Embryonic facial prominence (tissue), 1 donor: ENCODE data around the gene VWA8.
A peak's percentile ranks its signal among the peaks of the same experiment; 100 is the strongest.

Source experiments
- DNase-seq: peaks from one replicate; pipeline ENCODE4 v3.0.0-alpha.2; 2016; ENCODE audit errors: extremely low spot score

Gene VWA8

DNA sequence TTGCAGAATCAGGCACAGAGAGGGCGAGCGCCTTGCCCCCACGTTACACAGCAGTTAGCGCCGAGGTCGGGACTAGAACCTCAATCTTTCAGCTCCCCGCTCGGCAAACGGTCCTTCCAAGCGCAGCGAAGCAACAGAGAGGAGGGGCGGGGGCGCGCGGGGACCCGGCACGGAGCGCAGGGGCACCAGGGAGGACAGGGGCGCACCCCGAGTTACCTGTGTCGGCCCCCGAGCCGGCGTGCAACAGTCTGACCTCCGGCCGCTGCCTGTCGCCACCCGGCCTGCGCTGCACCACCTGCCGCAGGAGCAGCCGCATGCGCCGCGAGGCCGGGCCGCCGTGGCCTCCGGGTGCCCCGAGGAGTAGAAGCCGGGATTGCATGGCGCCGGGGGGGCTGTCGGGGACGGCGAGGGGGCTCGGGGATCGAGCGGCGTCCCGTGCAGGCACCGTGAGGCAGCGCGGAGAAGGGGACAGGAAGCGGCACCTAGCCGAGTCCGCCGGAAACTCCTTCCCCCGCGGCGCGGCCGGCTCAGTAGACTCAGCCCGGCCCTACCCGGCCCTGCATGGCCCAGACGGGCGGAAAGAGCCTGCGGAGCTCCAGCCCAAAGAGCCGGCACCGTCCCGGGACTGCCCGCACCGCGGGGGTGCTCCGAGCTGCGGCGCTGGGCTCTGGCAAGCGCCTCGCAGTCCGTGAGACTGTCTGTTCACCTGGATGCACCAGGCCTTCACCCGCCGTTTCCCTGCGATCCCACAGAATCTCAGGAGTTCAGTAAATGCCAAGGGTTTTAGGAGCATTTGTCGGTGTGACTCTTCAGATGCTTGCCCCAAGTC, at the start of gene VWA8:
VWA8 (minus strand) TSS at position 473 of the 829 bp plus-strand sequence; CDS start at position 379, 94 bp downstream.
- DNase-seq, result peak; percentile 21

DNA sequence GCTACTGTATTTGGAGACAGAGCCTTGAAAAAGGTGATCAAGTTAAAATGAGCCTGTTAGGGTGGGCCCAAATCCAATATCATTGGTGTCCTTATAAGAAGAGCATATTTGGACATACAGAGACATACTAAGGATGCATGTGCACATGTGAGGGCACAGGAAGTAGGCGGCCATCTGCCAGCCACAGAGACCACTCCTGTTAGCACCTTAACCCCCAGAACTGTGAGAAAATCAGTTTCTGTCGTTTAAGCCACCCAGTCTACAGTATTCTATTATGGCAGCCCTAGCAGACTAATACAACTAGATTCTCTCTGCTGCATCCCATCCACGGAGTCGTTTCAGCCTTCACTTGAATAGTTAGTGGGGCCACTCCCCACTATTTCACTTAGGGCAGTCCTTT, 48.1 kb upstream of the VWA8 start:
- DNase-seq, result no peak

DNA sequence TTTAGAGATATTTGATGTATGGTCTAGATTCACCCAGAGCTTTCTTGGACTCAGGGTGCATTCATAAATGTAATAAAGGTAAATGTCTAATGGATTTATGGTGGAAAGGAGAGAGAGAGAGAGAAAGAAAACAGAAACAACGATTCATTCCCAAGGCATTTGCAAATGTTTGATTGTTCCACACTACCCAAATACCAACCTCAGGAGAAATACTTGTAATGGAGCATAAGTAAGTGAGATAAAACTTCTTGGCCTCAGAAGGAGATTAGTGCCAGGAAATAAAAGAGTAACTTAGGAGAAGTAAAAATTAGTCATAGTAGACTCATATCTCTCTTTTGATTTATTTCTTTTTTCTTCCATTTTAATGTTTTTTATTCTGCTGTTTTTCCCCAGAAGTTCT, 46.9 kb upstream of the VWA8 start:
- no peak for DNase-seq

DNA sequence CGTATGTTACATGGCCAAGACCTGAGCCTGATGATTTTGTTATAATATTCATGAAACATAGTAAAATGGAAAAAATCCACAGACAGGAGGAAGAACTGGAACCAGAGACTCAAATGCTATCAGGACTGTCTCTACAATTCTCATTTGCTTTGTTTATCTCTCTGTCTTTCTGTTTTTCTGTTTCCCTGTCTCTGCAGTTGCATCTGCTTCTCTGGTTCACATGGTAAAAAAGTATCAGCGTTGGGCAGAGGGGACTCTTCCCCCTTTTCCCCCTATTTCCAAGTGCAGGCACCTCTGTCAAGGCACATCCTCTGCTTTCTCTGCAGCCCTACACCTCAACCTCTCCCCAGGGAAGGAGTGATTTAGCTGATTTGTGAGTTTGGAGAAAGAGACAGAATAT, 41.2 kb upstream of the VWA8 start:
- no peak for DNase-seq

DNA sequence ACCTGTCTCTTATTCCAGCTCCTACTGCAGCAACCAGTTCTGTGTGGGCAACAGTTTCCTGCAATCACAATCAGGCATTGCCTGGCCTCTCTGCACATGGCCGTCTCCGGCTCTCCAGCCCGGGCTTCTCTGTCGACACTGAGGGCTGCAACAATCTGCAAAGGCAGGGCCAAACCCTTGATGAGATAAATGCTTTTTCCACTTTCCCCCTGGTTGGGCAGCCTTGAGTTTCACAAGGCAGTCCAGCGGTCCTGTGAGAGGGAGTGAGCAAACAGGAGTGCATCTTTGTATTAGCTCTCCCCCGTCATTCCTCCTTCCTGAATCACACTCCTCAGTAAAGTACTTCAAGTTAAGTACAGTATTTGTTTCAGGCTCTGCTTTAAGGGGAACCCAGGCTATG, 40.7 kb upstream of the VWA8 start:
- no peak for DNase-seq

DNA sequence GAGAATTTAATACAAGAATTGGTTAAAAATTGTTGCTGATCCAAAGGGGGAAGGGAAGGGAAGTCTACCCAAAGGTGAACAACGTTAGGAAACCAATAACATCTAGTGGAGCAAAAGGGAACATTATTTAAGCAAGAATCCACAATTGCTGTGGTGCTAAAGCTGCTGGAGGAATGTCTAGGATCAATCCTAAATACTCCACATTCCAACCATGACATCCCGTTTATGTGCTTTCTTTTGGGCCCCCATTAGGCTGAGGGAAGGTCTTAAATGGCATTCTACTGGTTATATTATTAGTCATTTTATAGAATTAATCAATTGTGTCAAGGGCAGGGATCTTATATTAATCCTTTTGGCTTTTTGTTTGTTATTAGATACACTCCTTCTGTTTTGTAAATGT, 39.9 kb upstream of the VWA8 start:
- no peak for DNase-seq

DNA sequence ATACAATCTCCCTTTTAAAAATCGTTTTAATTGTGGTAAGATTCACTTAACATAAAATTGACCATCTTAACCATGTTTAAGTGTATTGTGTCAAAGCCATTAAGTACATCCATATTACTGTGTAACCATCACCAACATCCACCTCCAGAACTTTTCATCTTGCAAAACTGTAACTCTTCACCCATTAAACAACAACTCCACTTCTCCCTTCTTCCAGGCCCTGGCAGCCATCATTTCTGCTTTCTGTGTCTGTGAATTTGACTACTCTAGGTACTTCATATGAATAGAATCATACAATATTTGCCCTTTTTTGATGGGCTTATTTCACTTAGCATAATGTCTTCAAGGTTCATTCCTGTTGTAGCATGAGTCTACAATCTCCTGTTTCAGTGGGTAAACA, 36.5 kb upstream of the VWA8 start:
- no peak for DNase-seq

DNA sequence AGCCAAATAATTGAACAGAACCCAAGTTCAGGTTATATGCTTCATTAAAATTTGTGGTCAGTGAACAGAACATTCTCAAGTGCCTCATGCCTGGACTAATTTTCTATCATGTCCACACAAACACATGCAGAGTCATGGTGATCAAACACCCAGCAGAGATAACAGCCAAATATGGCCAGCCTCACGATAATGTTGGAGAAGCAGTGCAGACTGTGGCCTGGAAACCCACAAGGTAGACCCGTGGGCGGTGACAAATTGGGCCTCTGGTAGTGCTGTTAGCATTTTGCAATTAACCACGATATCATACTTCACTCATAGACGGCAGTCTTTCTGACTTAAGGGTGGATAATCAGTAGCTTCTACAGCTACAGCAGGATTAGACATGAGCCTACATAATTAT, 35.0 kb upstream of the VWA8 start:
- no peak for DNase-seq

DNA sequence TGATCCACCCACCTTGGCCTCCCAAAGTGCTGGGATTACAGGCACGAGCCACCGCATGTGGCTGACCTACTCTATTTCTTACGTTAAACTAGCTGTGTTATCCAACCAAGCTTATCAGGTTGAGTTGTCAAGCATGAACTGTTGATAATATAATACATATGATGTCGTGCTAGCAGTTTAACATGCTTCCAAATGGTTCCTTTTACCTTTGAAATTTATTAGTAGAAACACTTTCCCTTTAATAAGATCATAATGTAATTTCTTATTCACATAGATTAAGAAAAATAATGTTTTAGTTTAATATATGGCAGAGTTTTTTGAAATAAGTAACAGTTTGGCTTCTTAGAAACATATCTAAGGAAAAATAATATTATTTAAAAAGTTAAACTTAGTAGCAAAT, 34.4 kb upstream of the VWA8 start:
- DNase-seq, result no peak

DNA sequence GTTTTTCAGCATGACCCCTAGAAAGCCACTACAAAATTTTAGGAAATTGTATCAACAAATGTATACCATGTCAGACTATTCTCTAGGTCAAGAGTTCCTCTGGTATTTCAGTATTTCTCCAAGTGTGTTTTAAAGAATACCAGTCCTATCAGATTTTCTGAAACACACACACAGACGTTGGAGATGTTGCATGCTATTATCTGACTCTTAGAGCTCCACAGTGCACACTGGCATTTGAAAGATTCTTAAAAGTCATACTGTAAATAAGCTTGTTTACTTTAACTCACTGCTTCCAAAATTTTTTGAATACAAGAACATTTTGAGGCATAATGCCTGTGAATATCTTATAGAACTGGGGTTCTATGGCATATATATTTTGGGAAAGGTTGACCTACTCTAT, 33.8 kb upstream of the VWA8 start:
- DNase-seq, result no peak

DNA sequence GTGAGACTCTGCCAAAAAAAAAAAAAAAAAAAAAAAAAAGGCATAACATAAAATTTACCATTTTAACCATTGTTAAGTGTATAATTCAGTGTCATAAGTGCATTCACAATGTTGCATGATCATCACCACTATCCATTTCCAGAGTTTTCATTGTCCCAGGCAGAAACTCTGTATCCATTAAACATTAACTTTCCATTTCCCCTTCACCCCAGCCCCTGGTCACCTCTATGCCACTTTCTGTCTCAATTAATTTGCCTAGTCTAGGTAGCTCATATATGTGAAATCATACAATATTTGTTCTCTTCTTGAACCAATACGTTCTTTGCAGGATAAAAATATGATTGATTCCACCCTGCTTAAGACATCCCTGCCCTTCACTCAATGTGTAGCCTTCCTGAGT, 31.0 kb upstream of the VWA8 start:
- DNase-seq, result no peak

DNA sequence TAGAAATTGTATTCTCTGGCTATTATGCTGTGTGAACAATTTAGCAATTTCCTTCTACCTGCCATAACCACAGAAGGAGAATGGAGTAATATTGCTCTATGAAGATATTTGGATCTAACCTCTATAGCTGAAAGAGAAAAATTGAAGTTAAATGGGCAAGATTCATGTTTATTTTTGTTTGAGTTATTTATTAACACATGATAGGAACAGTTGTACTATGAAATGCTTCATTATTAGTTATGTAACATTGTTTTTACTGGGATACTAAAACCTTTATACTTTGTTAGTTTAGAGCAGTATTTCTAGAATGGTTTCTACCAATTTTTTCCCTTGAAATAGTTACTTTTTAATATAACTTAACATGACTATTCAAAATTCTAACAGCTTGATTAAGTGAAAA, 27.3 kb upstream of the VWA8 start:
- no peak for DNase-seq

DNA sequence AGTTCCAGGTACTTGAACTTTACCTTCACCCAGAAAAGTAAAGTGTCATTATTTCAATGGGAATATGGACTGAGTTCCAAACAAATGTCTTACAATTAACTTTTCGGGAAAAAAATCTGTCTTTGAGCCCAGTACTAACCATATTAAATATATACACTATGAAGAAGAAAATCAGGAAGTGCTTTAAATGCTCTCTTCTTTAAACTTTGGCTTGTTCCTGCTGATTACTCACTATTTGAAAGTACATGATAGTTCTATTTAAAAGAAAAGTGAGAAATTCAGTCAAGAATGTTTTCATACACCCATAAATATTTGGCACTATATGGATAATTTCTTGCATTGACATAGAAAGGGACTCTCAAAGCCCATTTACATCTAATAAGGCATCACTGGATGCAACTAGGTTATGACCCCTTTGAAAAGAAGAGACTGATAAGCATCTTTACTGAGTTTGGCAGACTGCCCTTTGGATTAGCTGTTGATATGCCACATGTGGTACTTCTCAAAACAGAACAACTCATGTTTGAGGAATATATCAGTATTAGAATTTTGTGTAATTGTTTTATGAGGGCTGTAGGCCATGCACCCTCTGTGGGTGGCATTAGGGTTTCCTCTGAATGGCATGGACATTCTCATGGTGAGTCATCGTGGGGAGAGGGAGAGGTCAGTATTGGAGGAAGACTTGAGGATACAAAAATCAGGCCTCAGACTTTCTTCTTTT, 25.0 kb upstream of the VWA8 start:
- no peak for DNase-seq

DNA sequence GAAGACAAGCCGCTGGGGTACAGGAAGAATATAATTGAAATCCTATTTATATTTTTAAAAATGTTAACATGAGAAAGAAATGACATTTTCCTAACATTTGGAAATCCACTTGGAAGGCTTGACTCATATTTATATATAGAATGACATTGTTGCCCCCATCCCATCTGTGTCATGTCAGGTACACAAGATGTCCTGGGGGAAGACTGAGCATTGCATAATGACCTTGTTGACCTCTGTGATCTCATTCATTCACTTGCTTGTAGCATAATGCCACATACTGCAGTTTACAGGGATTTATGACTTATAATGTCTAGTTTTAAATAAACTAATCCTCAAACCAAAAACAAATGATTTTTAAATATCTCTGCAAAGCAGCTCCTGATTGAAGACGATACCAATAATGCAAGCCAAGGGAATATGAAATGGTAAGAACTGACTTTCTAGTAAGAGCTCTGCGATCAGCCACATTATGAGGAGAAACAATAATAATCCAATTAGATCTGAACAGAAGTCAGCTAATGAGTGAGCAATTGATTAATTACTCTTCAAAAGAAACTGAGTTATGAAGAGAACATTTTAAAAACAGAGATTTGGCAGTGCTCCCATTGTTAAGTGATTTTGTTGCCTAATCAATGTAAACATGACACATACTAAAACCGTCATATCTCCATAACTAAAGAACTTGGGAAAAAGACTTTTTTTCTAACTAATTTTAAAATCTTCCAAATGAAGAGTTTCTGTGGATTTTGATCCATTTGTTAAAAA, 21.2 kb upstream of the VWA8 start:
- no peak for DNase-seq

DNA sequence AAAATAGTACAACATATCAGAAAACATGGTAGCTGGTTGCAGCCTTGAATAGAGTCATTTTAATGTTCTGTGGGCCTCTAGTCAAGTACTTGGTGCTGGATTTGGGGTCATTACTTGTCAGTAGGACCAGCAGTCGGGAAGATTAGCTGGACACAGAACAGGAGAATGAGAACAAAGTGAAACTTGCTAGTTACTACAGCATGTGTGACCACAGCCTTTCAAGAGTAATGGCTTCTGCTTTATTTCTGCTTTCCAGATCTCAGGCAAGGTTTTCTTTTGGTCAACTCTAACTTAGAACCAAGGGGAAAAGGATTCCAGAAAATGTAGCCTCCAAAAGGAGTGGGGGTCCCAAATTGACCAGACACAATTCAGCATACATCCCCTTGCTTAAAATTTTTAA, 17.1 kb upstream of the VWA8 start:
- no peak for DNase-seq

DNA sequence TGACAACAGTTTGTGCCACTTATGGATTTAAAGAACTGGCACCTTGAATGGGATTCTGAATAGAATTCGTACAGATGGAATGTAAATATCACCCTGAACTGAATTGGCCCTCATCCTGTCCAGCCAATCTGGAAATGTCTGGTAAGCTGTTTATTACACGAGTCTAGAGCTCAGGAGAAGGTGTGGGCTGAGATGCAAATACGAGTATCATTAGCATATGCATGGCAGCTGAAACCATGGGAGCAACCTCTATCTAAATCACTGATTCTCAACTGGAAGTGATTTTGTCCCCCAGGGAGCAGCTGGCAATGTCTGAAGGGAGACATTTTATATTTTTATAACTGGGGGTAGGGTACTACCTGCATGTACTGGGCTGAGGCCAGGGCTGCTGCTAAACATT, 15.6 kb upstream of the VWA8 start:
- DNase-seq, result no peak

DNA sequence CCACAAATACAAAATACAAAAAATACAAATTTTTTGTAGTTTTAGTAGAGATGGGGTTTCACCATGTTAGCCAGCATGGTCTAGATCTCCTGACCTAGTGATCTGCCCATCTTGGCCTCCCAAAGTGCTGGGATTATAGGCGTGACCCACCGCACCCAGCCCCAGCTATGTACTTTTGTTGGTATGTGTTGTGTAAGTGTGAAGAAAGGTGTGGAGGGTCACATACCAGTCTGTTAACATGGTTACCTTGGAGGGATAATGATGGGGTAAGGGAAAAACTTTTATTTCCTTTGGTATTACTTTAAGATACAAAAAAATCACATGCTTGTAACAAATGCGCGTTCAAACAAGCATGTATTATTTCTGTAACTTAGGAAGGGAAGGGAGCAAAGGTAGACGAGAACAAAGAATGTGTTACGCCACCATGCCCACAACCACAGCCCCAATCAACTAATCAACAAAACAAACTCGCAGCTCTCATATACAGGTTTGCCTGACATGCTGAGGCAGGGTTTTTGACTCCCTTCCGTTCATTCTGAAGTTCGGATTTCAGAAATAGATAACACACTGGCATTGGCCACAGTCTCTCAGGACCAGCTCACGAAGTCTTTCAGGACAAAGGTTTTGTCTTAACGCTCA, 13.5 kb upstream of the VWA8 start:
- no peak for DNase-seq

DNA sequence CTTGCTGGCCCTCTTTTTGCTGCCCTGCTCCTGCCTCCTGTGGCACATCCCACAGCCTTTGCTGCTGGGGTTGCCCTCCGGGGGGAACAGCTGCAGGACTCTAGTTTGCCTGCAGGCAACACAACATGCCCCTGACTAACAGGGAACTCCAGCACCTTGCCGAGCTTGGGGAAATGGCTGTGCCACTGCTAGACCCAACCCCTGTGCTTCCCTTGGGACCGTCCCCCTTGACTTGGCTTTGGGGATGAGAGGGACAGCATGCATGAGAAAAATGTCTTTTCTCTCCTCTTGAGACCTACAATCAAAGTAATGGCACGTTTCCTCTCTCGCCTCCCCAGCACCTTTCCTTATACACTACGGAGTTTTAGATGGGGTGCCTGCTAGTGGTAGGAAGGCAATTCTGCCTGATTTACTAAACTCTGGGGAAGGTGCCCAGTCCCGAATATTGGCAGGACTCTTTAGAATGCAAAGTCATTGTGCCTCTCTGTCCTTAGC, 12.4 kb upstream of the VWA8 start:
- DNase-seq, result no peak

DNA sequence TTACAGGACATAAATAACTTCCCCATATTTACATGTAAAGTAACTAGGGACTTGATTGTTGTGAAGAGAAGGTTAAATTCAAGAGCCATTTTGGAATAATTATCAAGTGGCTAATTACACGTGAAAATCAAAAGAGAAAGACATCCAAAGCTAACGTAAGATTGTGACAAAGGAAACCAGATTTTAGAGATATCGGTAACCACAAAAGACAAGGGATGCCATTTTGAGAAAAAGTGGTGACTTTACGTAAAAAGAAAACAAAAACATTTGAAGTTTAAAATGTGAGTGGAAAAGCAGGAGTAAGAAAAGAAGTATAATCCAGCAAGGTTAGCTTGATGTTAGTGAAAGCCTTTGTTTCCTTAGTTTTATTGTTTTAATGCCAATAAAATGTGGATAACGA, 10.9 kb upstream of the VWA8 start:
- no peak for DNase-seq

DNA sequence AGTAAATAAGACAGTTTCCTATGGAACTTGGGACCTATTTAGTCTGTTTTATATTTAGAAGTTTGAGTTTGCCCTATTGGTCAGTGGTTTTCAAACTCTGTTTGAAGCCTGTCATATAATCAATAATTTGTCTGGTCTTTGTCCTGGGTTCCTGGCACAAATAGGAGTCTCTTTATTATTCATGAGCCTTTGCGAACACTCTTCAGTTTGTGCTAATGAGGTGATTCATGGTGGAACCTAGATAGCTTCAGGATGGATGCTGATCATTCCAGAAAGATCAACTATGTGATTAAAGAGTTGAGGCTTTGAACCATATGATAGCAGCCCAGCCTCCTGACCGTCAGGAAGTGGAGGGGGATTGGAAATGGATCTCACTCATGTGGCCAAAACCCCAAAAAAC, 10.0 kb upstream of the VWA8 start:
- DNase-seq, result no peak

DNA sequence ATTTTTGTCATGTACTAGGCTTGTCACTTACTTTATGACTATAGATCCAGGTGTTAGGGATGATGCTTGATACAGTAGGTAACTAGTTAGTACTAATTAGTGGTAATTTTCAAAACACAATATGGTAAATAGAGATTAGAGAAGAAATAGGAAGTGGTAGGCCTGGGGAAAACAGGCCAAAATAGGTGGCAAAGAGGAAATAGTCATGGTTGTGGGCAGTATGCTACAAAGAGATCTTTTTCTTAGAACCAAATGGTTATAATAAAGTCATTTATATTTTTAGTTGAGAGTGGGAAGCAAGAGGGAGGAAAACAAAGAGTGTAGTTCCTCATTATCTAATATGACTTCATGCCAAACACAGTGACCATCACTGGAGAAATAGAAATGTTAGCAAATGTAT, 9.1 kb upstream of the VWA8 start:
- no peak for DNase-seq

DNA sequence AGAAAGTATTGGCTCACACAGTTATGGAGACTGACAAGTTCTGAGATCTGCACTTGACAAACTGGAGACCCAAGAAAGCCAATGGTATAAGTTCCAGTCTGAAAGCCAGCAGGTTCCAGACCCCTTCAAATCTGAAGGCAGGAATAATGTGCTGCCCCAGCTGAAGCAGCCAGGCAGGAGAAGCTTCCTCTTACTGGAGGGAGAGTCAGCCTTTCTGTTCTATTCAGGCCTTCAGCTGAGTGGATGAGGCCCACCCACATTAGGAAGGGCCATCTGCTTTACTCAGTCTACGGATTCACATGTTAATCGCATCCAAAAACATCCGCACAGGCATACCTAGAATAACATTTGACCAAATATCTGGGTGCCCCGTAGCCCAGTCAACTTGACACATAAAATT, 8.2 kb upstream of the VWA8 start:
- DNase-seq, result no peak
